Measurements from ENCODE around the gene SLC9A1.

DNA sequence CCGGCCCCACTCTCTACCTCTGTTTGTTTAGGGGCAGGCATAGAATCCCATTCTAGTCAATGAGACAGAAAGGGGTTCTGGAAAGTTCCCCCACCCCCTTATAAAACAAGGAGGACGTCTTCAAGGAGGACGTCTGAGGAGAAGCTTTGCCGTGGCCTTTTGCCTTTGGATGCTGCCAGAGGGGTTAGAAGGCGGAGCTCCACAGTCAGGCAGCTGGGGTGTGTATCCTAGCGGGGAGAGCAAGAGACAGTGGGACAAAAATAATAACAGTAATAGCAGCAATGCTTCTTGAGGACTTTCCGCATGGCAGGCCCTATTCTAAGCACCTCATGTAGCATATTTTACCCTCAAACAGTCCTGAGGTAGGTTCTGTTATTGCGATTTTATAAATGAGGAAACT is 94.0 kb downstream of the SLC9A1 start:
- TF ChIP-seq, protein P1, sequence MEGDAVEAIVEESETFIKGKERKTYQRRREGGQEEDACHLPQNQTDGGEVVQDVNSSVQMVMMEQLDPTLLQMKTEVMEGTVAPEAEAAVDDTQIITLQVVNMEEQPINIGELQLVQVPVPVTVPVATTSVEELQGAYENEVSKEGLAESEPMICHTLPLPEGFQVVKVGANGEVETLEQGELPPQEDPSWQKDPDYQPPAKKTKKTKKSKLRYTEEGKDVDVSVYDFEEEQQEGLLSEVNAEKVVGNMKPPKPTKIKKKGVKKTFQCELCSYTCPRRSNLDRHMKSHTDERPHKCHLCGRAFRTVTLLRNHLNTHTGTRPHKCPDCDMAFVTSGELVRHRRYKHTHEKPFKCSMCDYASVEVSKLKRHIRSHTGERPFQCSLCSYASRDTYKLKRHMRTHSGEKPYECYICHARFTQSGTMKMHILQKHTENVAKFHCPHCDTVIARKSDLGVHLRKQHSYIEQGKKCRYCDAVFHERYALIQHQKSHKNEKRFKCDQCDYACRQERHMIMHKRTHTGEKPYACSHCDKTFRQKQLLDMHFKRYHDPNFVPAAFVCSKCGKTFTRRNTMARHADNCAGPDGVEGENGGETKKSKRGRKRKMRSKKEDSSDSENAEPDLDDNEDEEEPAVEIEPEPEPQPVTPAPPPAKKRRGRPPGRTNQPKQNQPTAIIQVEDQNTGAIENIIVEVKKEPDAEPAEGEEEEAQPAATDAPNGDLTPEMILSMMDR (conservative IDR thresholded peaks at IDR 0.05), result no peak
- no peak for TF ChIP-seq EZH2 (IDR thresholded peaks at IDR 0.05; ENCODE audit: low read depth)
